Measurements from ENCODE around the gene LINC00237.

Gene LINC00237

GRCh38 chr20:21092806-21093205 is 13.4 kb downstream of the LINC00237 start:
- no peak for DNase-seq

GRCh38 chr20:21090721-21091120 is 15.4 kb downstream of the LINC00237 start:
- no peak for DNase-seq

GRCh38 chr20:21090111-21090618 is 16.0 kb downstream of the LINC00237 start:
- no peak for DNase-seq

GRCh38 chr20:21089391-21089790 is 16.8 kb downstream of the LINC00237 start:
- no peak for DNase-seq

GRCh38 chr20:21087862-21088540 is 18.2 kb downstream of the LINC00237 start:
- no peak for DNase-seq

- DNase-seq: no peak
Measured at GRCh38 chr20:21083825-21084325, 22.3 kb downstream of the LINC00237 start.

GRCh38 chr20:21082584-21082983 is 23.6 kb downstream of the LINC00237 start:
- DNase-seq: no peak

- DNase-seq: no peak
Measured at GRCh38 chr20:21077809-21078345, 28.3 kb downstream of the LINC00237 start.

- DNase-seq: no peak
Measured at GRCh38 chr20:21076073-21076472, 30.1 kb downstream of the LINC00237 start.

GRCh38 chr20:21075471-21075870 is 30.7 kb downstream of the LINC00237 start:
- no peak for DNase-seq

GRCh38 chr20:21074605-21075336 is 31.4 kb downstream of the LINC00237 start:
- DNase-seq: no peak

- no peak for DNase-seq
Measured at GRCh38 chr20:21067255-21067654, 38.9 kb downstream of the LINC00237 start.

- no peak for DNase-seq
Measured at GRCh38 chr20:21064924-21065323, 41.2 kb downstream of the LINC00237 start.

GRCh38 chr20:21063276-21063675 is 42.9 kb downstream of the LINC00237 start:
- no peak for DNase-seq

- no peak for DNase-seq
Measured at GRCh38 chr20:21053002-21053762, 53.0 kb downstream of the LINC00237 start.

GRCh38 chr20:21052686-21053001 is 53.5 kb downstream of the LINC00237 start:
- DNase-seq: no peak

- no peak for DNase-seq
Measured at GRCh38 chr20:21052241-21052640, 53.9 kb downstream of the LINC00237 start.

- DNase-seq: no peak
Measured at GRCh38 chr20:21050710-21051109, 55.4 kb downstream of the LINC00237 start.

GRCh38 chr20:21049305-21049828 is 56.8 kb downstream of the LINC00237 start:
- DNase-seq: no peak

GRCh38 chr20:21048841-21049273 is 57.3 kb downstream of the LINC00237 start:
- DNase-seq: no peak

GRCh38 chr20:21047981-21048380 is 58.2 kb downstream of the LINC00237 start:
- no peak for DNase-seq

- no peak for DNase-seq
Measured at GRCh38 chr20:21046413-21047070, 59.6 kb downstream of the LINC00237 start.
